ENCODE data around the gene SPINK4.

Gene SPINK4

GRCh38 chr9:33288828-33289483 lies 49.0 kb downstream of the SPINK4 start:
- TF ChIP-seq CTCF (IDR thresholded peaks at IDR 0.05; ENCODE audit: control insufficient read depth, insufficient read depth, low read depth, low read length, missing control alignments) = no peak
- no peak for DNase-seq (ENCODE audit: low read depth)
- H3K4me3 ChIP-seq (ENCODE audit: control insufficient read depth, low read depth, low read length) = no peak overlapping the region

- TF ChIP-seq CTCF (IDR thresholded peaks at IDR 0.05; ENCODE audit: control insufficient read depth, insufficient read depth, low read depth, low read length, missing control alignments) = no peak
- no peak for DNase-seq (ENCODE audit: low read depth)
- peak overlapping the region; percentile 82 for H3K4me3 ChIP-seq (ENCODE audit: control insufficient read depth, low read depth, low read length)
These were observed 49.5 kb downstream of the SPINK4 start for GRCh38 chr9:33289496-33289895.

- no peak for DNase-seq (ENCODE audit: low read depth)
- peak overlapping the region; percentile 82 for H3K4me3 ChIP-seq (ENCODE audit: control insufficient read depth, low read depth, low read length)
- TF ChIP-seq CTCF (IDR thresholded peaks at IDR 0.05; ENCODE audit: control insufficient read depth, insufficient read depth, low read depth, low read length, missing control alignments) = no peak
These were observed 49.9 kb downstream of the SPINK4 start for GRCh38 chr9:33289936-33290246.

- TF ChIP-seq CTCF (IDR thresholded peaks at IDR 0.05; ENCODE audit: control insufficient read depth, insufficient read depth, low read depth, low read length, missing control alignments) = no peak
- peak; percentile 94 for DNase-seq (ENCODE audit: low read depth)
- peak within 1 kb of the TSS; percentile 82 for H3K4me3 ChIP-seq (ENCODE audit: control insufficient read depth, low read depth, low read length)
These were observed 50.5 kb downstream of the SPINK4 start, which contains the start of gene NFX1 for GRCh38 chr9:33290247-33291030. Gene NFX1 (plus strand): TSS chr9:33290516. CDS start chr9:33290573, 57 bp downstream.

- TF ChIP-seq CTCF (IDR thresholded peaks at IDR 0.05; ENCODE audit: control insufficient read depth, insufficient read depth, low read depth, low read length, missing control alignments) = no peak
- DNase-seq (ENCODE audit: low read depth) = no peak
These were observed 51.0 kb downstream of the SPINK4 start for GRCh38 chr9:33291031-33291397.

GRCh38 chr9:33291901-33292300 lies 51.9 kb downstream of the SPINK4 start:
- DNase-seq (ENCODE audit: low read depth) = no peak
- TF ChIP-seq CTCF (IDR thresholded peaks at IDR 0.05; ENCODE audit: control insufficient read depth, insufficient read depth, low read depth, low read length, missing control alignments) = no peak
- no peak overlapping the region for H3K4me3 ChIP-seq (ENCODE audit: control insufficient read depth, low read depth, low read length)

More at GRCh38 chr9:33291031-33291397, 51.0 kb downstream of the SPINK4 start:
- H3K4me3 ChIP-seq (ENCODE audit: control insufficient read depth, low read depth, low read length) = peak overlapping the region; percentile 82

Data from AG09309 (cell line).